ENCODE results near the gene HSF2BP.

The HSF2BP gene

GRCh38 chr21:43648171-43648570, 11.1 kb downstream of the HSF2BP start:
- DNase-seq, result no peak

- DNase-seq, result peak; percentile 83 to 84
Measured at GRCh38 chr21:43646550-43647260, 12.6 kb downstream of the HSF2BP start.

GRCh38 chr21:43645976-43646375, 13.3 kb downstream of the HSF2BP start:
- DNase-seq, result no peak

GRCh38 chr21:43645136-43645891, 14.0 kb downstream of the HSF2BP start:
- DNase-seq, result no peak

- DNase-seq, result no peak
Measured at GRCh38 chr21:43644609-43645008, 14.7 kb downstream of the HSF2BP start.

- DNase-seq, result no peak
Measured at GRCh38 chr21:43644071-43644470, 15.2 kb downstream of the HSF2BP start.

- no peak for DNase-seq
Measured at GRCh38 chr21:43643193-43643592, 16.1 kb downstream of the HSF2BP start.

- DNase-seq, result no peak
Measured at GRCh38 chr21:43640400-43640799, 18.9 kb downstream of the HSF2BP start.

GRCh38 chr21:43639470-43640353, 19.6 kb downstream of the HSF2BP start:
- DNase-seq, result no peak

GRCh38 chr21:43637530-43638158, 21.6 kb downstream of the HSF2BP start:
- no peak for DNase-seq

- DNase-seq, result no peak
Measured at GRCh38 chr21:43635436-43635835, 23.9 kb downstream of the HSF2BP start.

- DNase-seq, result no peak
Measured at GRCh38 chr21:43634618-43635017, 24.7 kb downstream of the HSF2BP start.

- DNase-seq, result no peak
Measured at GRCh38 chr21:43632373-43632905, 26.8 kb downstream of the HSF2BP start.

- DNase-seq, result no peak
Measured at GRCh38 chr21:43631411-43632107, 27.7 kb downstream of the HSF2BP start.

GRCh38 chr21:43627527-43627926, 31.8 kb downstream of the HSF2BP start:
- no peak for DNase-seq

- DNase-seq, result no peak
Measured at GRCh38 chr21:43626390-43626789, 32.9 kb downstream of the HSF2BP start.

- no peak for DNase-seq
Measured at GRCh38 chr21:43624339-43624738, 34.9 kb downstream of the HSF2BP start.

GRCh38 chr21:43623588-43623987, 35.7 kb downstream of the HSF2BP start:
- DNase-seq, result no peak

GRCh38 chr21:43622796-43623195, 36.5 kb downstream of the HSF2BP start:
- no peak for DNase-seq

GRCh38 chr21:43619856-43620255, 39.4 kb downstream of the HSF2BP start:
- no peak for DNase-seq

- no peak for DNase-seq
Measured at GRCh38 chr21:43619344-43619743, 39.9 kb downstream of the HSF2BP start.

GRCh38 chr21:43618940-43619339, 40.3 kb downstream of the HSF2BP start:
- DNase-seq, result no peak
